GM23248 (cell line): ENCODE data around the gene STX18. TPM values are rescaled to one million over a fixed set of nuclear protein-coding genes. Genes with fewer than 3 reads are reported as not detected.
A peak's percentile ranks its signal among the peaks of the same experiment; 100 is the strongest.

Experiments used
- DNase-seq: peaks from one replicate; pipeline ENCODE4 v3.0.0-alpha.2; 2015
- H2AFZ ChIP-seq: fragments of 200-600 bp; sonication (generic); 2 replicates; pipeline ENCODE4 v1.6.1; 2016; ENCODE audit warnings: antibody characterized with exemption
- H3F3A ChIP-seq: fragments of 200-600 bp; sonication (generic); 2 replicates; pipeline ENCODE4 v1.6.1; 2016; ENCODE audit warnings: mild to moderate bottlenecking, antibody characterized with exemption, mixed run types; ENCODE audit not compliant: insufficient read depth
- H3K27ac ChIP-seq: fragments of 200-600 bp; sonication (generic); 2 replicates; pipeline ENCODE4 v1.5.1; 2016; ENCODE audit warnings: mild to moderate bottlenecking
- H3K27me3 ChIP-seq: fragments of 200-600 bp; sonication (generic); replicated peaks from 2 replicates; pipeline ENCODE4 v1.6.1; 2016; ENCODE audit warnings: mild to moderate bottlenecking; ENCODE audit not compliant: insufficient read depth
- H3K36me3 ChIP-seq: fragments of 200-600 bp; sonication (generic); 2 replicates; pipeline ENCODE4 v1.6.1; 2016; ENCODE audit warnings: low read depth, mild to moderate bottlenecking
- H3K4me1 ChIP-seq: fragments of 200-600 bp; sonication (generic); 2 replicates; pipeline ENCODE4 v1.6.1; 2016; ENCODE audit warnings: mild to moderate bottlenecking; ENCODE audit not compliant: insufficient read depth
- H3K4me2 ChIP-seq: fragments of 200-600 bp; sonication (generic); one replicate; pipeline ENCODE4 v1.6.1; 2016; ENCODE audit warnings: mild to moderate bottlenecking; ENCODE audit not compliant: unreplicated experiment
- H3K4me3 ChIP-seq: fragments of 200-600 bp; sonication (generic); 2 replicates; pipeline ENCODE4 v1.5.1; 2016; ENCODE audit warnings: mild to moderate bottlenecking
- H3K79me2 ChIP-seq: fragments of 200-600 bp; sonication (generic); 2 replicates; pipeline ENCODE4 v1.6.1; 2016; ENCODE audit warnings: mild to moderate bottlenecking; ENCODE audit not compliant: insufficient read depth
- H3K9ac ChIP-seq: fragments of 200-600 bp; sonication (generic); 2 replicates; pipeline ENCODE4 v1.6.1; 2016; ENCODE audit warnings: mild to moderate bottlenecking
- H3K9me2 ChIP-seq: fragments of 200-600 bp; sonication (generic); 2 replicates; pipeline ENCODE4 v1.6.1; 2016; ENCODE audit warnings: mixed run types, mild to moderate bottlenecking, moderate library complexity; ENCODE audit not compliant: insufficient read depth
- H3K9me3 ChIP-seq: fragments of 200-600 bp; sonication (generic); one replicate; pipeline ENCODE4 v1.6.1; 2017; ENCODE audit warnings: low read depth
- H4K20me1 ChIP-seq: fragments of 200-600 bp; sonication (generic); 2 replicates; pipeline ENCODE4 v1.6.0; 2016; ENCODE audit not compliant: insufficient read depth
- EZH2 ChIP-seq: fragments of 200-600 bp; sonication (generic); IDR thresholded peaks from 2 replicates; pipeline ENCODE4 v1.6.1; 2018; ENCODE audit warnings: antibody characterized with exemption, mild to moderate bottlenecking; ENCODE audit not compliant: insufficient read depth, poor library complexity, severe bottlenecking
- EZH2phosphoT487 ChIP-seq: fragments of 200-600 bp; sonication (generic); IDR thresholded peaks from 2 replicates; pipeline ENCODE4 v1.6.1; 2018; ENCODE audit warnings: antibody characterized with exemption, moderate library complexity, mild to moderate bottlenecking, low read depth; ENCODE audit not compliant: insufficient read depth
- WGBS, 2 experiments: methylation state at CpG; one replicate each; pipeline ENCODE4 v1.1.6; 2015 to 2017; ENCODE audit warnings: low lambda C conversion rate in 2 of 2, low coverage in 1 of 2; ENCODE audit errors: missing lambda C conversion rate in 2 of 2; 5-methylcytosine and 5-hydroxymethylcytosine counted together
- in situ Hi-C: fragments of 300-500 bp; cut with MboI; formaldehyde crosslinking; loops from 2 replicates; pipeline ENCODE4 v1.15.0; 2020
- polyA plus RNA-seq: library from polyadenylated mRNA; unstranded; fragments of >200 nt; fragmentation: Nextera tagmentation; extraction: Ambion mirVana; gene quantifications from 2 replicates; pipeline ENCODE4 v1.2.1, GENCODE V29; 2016
- total RNA-seq: library from RNA; depleted of rRNA; stranded (reverse); fragments of >200 nt; shearing (Covaris generic); gene quantifications from 2 replicates; pipeline ENCODE4 v1.2.3, GENCODE V29; 2014

Gene STX18
- total and polyA plus RNA-seq, 2 experiments from 2014 or later: 39.2 to 42.6 TPM

- in situ Hi-C loops: no loop called here
- H3K9ac ChIP-seq: no peak overlapping the region
- H3K4me2 ChIP-seq: no peak overlapping the region
- 0 out of 2 replicates have a peak, but pooled peaks cover 4% of the 10 kb centered on the region for H3K4me1 ChIP-seq
- H3K27ac ChIP-seq: no peak overlapping the region
- no peak overlapping the region for H2AFZ ChIP-seq
- TF ChIP-seq EZH2phosphoT487 (no peak), EZH2 (no peak)
- H3F3A ChIP-seq: no peaks in the 10 kb centered on the region
- H3K9me3 ChIP-seq: no peaks in the 10 kb centered on the region
- DNase-seq: peak; percentile 41
- 69 to 75% methylated on average over 5 of the region's 5 CpGs for WGBS, 2 experiments
- no peaks in the 10 kb centered on the region for H3K9me2 ChIP-seq
- H3K79me2 ChIP-seq: no peaks in the 10 kb centered on the region
- H4K20me1 ChIP-seq: no peaks in the 10 kb centered on the region
- H3K27me3 ChIP-seq: peaks cover 75% of the 10 kb centered on the region
- H3K36me3 ChIP-seq: no peaks in the 10 kb centered on the region
- H3K4me3 ChIP-seq: no peak overlapping the region
Observed at GRCh38 chr4:4384837-4385236, 157.0 kb downstream of the STX18 start.

GRCh38 chr4:4383085-4383484, 158.8 kb downstream of the STX18 start:
- Histone ChIP-seq H3K36me3 (no peaks in the 10 kb centered on the region), H3K4me2 (no peak overlapping the region), H3K9me3 (no peaks in the 10 kb centered on the region), H3K79me2 (no peaks in the 10 kb centered on the region), H3K9ac (no peak overlapping the region), H3K4me1 (0 out of 2 replicates have a peak, but pooled peaks cover 4% of the 10 kb centered on the region), H3K27me3 (peaks cover 57% of the 10 kb centered on the region), H3F3A (no peaks in the 10 kb centered on the region), H3K27ac (no peak overlapping the region), H2AFZ (no peak overlapping the region), H3K4me3 (no peak overlapping the region), H4K20me1 (no peaks in the 10 kb centered on the region), H3K9me2 (no peaks in the 10 kb centered on the region)
- no peak for DNase-seq
- no peak for TF ChIP-seq EZH2phosphoT487
- TF ChIP-seq EZH2: no peak
- in situ Hi-C loops: no loop called here
- 74 to 84% methylated on average over 3 of the region's 3 CpGs for WGBS, 2 experiments

- Histone ChIP-seq H3K4me1 (no peaks in the 10 kb centered on the region), H3K9me3 (no peaks in the 10 kb centered on the region), H3K9ac (no peak overlapping the region), H3F3A (no peaks in the 10 kb centered on the region), H3K9me2 (no peaks in the 10 kb centered on the region), H3K27me3 (peaks cover 51% of the 10 kb centered on the region), H3K4me2 (no peak overlapping the region), H2AFZ (no peak overlapping the region), H3K27ac (no peak overlapping the region), H3K36me3 (no peaks in the 10 kb centered on the region), H3K79me2 (no peaks in the 10 kb centered on the region), H4K20me1 (no peaks in the 10 kb centered on the region), H3K4me3 (no peak overlapping the region)
- no peak for DNase-seq
- no peak for TF ChIP-seq EZH2phosphoT487
- no peak for TF ChIP-seq EZH2
- WGBS, 2 experiments: 29 to 31% methylated on average over 6 of the region's 6 CpGs
- in situ Hi-C loops: no loop called here
Observed at GRCh38 chr4:4379540-4380087, 162.2 kb downstream of the STX18 start.

GRCh38 chr4:4377732-4378460, 164.0 kb downstream of the STX18 start:
- Histone ChIP-seq H3K36me3 (no peaks in the 10 kb centered on the region), H3K27ac (no peak overlapping the region), H3K4me1 (no peaks in the 10 kb centered on the region), H3K9me2 (no peaks in the 10 kb centered on the region), H3K79me2 (no peaks in the 10 kb centered on the region), H3K9me3 (no peaks in the 10 kb centered on the region), H3F3A (no peaks in the 10 kb centered on the region), H3K4me2 (no peak overlapping the region), H2AFZ (no peak overlapping the region), H3K4me3 (no peak overlapping the region), H3K27me3 (peaks cover 44% of the 10 kb centered on the region), H3K9ac (no peak overlapping the region), H4K20me1 (no peaks in the 10 kb centered on the region)
- 72 to 75% methylated on average over 23 of the region's 23 CpGs for WGBS, 2 experiments
- in situ Hi-C loops: no loop called here
- DNase-seq: no peak
- TF ChIP-seq EZH2phosphoT487: no peak
- no peak for TF ChIP-seq EZH2
